NT2/D1 (cell line): Measurements from ENCODE around the gene UQCRC2.

Experiments used
- DNase-seq: peaks from one replicate; pipeline ENCODE4 v3.0.0-alpha.2; 2011; ENCODE audit warnings: low read depth, low spot score
- H3K27me3 ChIP-seq: 2 replicates; pipeline ENCODE4 v1.6.0; 2011; ENCODE audit warnings: mild to moderate bottlenecking; ENCODE audit not compliant: insufficient read length, insufficient read depth
- H3K36me3 ChIP-seq: 2 replicates; pipeline ENCODE4 v1.6.1; 2011; ENCODE audit warnings: mild to moderate bottlenecking, low read length, mixed read lengths; ENCODE audit not compliant: insufficient read depth, insufficient read length
- H3K4me1 ChIP-seq: 2 replicates; pipeline ENCODE4 v1.5.1; 2011; ENCODE audit not compliant: insufficient read depth, insufficient read length
- H3K4me3 ChIP-seq: 2 replicates; pipeline ENCODE4 v1.5.1; 2011; ENCODE audit warnings: low read depth; ENCODE audit not compliant: insufficient read length
- H3K9ac ChIP-seq: 2 replicates; pipeline ENCODE4 v1.6.0; 2011; ENCODE audit warnings: low read depth; ENCODE audit not compliant: insufficient read length
- H3K9me3 ChIP-seq: 2 replicates; pipeline ENCODE4 v1.5.1; 2011; ENCODE audit warnings: mild to moderate bottlenecking, low read length; ENCODE audit not compliant: insufficient read depth
- SUZ12 ChIP-seq: IDR thresholded peaks from 2 replicates; pipeline ENCODE4 v1.6.1; 2011; ENCODE audit not compliant: insufficient read length, insufficient read depth; ENCODE audit errors: extremely low read depth
- YY1 ChIP-seq: IDR thresholded peaks from 2 replicates; pipeline ENCODE4 v1.6.1; 2011; ENCODE audit not compliant: insufficient read length, insufficient read depth
- ZNF274 ChIP-seq: IDR thresholded peaks from 2 replicates; pipeline ENCODE4 v1.6.1; 2011; ENCODE audit warnings: mild to moderate bottlenecking, low read depth, low read length

The UQCRC2 gene

DNA sequence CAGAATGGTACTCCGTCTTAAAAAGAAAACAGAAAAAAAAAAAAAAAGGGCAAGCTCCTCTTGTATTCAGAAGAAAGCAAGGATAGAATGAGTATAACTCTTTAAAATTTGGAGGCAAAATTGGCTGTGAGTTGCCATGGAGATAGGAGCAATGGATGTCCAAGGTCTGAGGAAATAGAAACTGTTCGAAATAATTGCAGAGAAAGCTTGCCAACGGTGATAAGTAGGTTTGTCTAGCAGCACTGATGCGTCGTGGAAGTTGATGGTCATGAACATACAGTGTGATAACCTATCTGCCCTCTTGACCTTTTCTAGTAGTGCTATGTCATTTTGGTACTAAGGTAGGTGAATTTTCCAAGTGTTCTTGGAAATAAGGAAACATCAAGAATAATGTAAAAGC is 57.7 kb downstream of the UQCRC2 start:
- peaks cover 3% of the 10 kb centered on the region for H3K4me1 ChIP-seq
- no peaks in the 10 kb centered on the region for H3K36me3 ChIP-seq
- TF ChIP-seq YY1 = no peak
- no peak for TF ChIP-seq ZNF274
- TF ChIP-seq SUZ12 = no peak

DNA sequence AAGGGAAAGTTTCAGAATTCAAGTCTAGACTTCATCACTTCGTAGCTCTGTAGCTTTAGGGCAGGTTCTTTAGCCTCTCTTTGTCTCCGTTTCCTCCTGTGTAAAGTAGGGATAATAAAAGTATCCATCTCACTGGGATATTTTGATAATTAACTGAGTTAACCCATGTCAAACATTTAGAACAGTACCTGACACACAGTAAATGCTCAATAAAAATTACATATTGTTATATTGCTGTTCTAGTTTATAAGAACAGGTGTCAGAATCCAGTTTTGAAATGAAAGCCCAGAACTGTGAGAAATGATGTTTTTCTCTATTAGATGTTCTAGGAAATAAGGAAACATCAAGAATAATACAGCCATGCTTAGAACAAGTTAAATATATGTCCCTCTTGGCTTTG is 59.1 kb downstream of the UQCRC2 start:
- H3K9me3 ChIP-seq = no peaks in the 10 kb centered on the region
- no peak overlapping the region for H3K4me3 ChIP-seq
- no peaks in the 10 kb centered on the region for H3K4me1 ChIP-seq
- H3K27me3 ChIP-seq = peaks cover 14% of the 10 kb centered on the region
- no peaks in the 10 kb centered on the region for H3K36me3 ChIP-seq
- no peak overlapping the region for H3K9ac ChIP-seq
- DNase-seq = no peak
- TF ChIP-seq ZNF274 (no peak), YY1 (no peak), SUZ12 (no peak)

More for the DNA sequence above, 57.7 kb downstream of the UQCRC2 start:
- Histone ChIP-seq H3K9ac (no peak overlapping the region), H3K9me3 (no peaks in the 10 kb centered on the region), H3K4me3 (no peak overlapping the region), H3K27me3 (peaks cover 26% of the 10 kb centered on the region)
- DNase-seq = no peak

DNA sequence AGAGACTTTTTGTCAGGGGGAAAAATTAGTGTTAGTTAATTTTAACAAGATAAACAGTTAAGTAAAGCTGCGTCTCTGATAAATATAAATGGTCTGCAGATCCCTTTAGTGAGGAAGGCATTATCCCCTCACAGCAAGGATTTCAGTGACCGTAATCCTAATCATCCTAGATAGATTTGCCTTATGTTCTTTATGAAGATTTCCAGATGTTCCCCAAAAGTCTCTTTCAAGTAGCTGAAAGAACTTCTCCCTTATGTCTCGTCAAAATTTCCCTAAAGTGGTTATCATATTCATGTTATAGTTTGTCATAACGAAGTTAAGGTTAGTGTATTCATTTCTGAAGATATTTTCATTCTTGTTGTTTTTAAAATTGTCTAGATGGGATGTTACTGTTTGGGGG is 60.3 kb downstream of the UQCRC2 start:
- H3K9me3 ChIP-seq = no peaks in the 10 kb centered on the region
- no peak for TF ChIP-seq ZNF274
- no peak for TF ChIP-seq YY1
- no peak for TF ChIP-seq SUZ12
- H3K27me3 ChIP-seq = peaks cover 10% of the 10 kb centered on the region
- no peaks in the 10 kb centered on the region for H3K36me3 ChIP-seq
- H3K9ac ChIP-seq = no peak overlapping the region
- no peak for DNase-seq
- no peak overlapping the region for H3K4me3 ChIP-seq
- H3K4me1 ChIP-seq = no peaks in the 10 kb centered on the region

DNA sequence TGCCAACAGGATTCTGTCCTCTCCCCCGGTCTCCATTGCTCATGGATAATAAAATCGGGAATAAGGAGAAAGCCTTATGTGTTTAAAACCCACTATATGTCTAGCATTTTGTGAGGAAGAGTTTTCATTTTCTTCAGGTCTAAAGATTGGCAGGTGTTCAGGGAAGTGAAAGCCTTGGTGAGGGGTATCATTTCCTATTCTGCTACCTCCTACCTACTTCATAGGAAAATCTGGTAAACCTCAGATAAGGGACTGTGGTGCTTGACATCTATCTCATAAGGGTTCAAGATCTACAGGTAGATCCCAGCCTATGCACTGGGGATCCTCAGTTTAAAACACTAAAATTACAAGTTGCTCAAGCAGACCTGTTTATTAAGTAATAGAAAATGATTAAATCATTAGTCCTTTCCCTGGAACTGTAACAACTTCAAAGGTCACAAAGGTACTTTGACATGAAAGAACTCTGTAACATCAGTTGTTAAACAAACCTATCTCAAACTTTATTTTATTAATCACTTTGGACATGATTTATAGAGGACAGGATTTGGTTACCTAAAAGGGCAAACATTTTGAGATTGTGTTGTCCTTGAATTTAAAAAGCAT is 61.2 kb downstream of the UQCRC2 start:
- Histone ChIP-seq H3K4me3 (no peak overlapping the region), H3K4me1 (no peaks in the 10 kb centered on the region), H3K27me3 (peaks cover under 1% of the 10 kb centered on the region), H3K36me3 (no peaks in the 10 kb centered on the region), H3K9me3 (no peaks in the 10 kb centered on the region), H3K9ac (no peak overlapping the region)
- TF ChIP-seq SUZ12 (no peak), ZNF274 (no peak), YY1 (no peak)
- DNase-seq = no peak

DNA sequence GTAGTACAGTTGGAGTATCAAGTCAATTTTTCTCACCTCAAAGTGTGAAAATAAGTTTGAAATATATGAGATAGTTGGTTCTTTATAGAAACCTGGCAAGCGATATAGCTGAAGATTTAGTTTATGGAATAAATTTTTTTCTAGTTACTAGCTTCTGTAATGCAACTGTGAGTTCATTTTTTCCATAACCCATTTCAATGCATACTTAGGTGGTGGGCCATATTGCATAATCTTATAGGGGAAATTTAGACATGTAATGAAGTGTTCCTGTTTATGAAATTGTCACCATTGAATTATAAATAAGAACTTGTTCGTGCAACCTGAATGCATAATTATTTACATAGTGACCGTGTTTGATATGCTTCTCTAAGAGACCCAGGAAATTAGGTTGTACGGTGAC is 63.8 kb downstream of the UQCRC2 start:
- H3K27me3 ChIP-seq = no peaks in the 10 kb centered on the region
- DNase-seq = no peak
- H3K36me3 ChIP-seq = no peaks in the 10 kb centered on the region
- H3K9ac ChIP-seq = no peak overlapping the region
- H3K4me3 ChIP-seq = no peak overlapping the region
- H3K9me3 ChIP-seq = no peaks in the 10 kb centered on the region
- H3K4me1 ChIP-seq = no peaks in the 10 kb centered on the region
- TF ChIP-seq SUZ12 (no peak), YY1 (no peak), ZNF274 (no peak)

DNA sequence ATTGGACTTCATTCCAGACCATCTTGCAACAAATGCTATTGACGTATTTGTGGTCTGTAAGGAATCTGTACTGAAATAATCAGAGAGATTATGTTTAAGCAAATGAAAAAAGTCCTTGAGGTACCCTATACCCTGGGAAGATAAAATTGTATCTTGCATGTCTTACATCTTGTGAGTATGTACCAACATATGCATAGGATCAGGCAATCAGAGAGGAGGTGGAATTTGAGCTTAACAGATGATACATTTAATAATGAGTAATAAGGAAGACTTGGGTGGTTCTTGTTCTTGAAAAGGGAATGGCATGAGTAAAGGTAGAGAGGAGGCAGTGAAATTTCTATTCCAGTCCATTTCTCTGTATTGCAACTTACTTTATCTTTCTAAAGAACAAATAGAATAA is 65.4 kb downstream of the UQCRC2 start:
- Histone ChIP-seq H3K4me3 (no peak overlapping the region), H3K27me3 (no peaks in the 10 kb centered on the region), H3K36me3 (no peaks in the 10 kb centered on the region), H3K9me3 (no peaks in the 10 kb centered on the region), H3K4me1 (no peaks in the 10 kb centered on the region), H3K9ac (no peak overlapping the region)
- DNase-seq = no peak
- TF ChIP-seq ZNF274 (no peak), SUZ12 (no peak), YY1 (no peak)

DNA sequence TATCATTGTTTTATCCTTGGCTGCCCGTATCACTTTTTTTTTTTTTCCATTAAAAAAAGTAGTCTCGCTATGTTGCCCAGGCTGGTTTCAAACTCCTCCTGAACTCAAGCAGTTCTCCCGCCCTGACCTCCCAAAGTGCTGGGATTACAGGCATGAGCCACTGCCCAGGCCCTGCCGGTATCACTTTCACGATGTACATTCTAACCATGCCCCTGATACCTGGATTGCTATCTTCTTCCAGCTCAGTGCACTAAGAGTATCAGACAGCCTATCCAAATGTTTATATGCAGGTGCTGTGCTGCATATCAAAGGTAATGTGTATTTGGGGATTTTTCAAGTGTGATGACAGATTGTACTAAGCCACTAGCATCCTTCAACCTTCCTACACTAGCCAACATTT is 69.0 kb downstream of the UQCRC2 start:
- Histone ChIP-seq H3K9me3 (no peaks in the 10 kb centered on the region), H3K4me1 (no peaks in the 10 kb centered on the region), H3K36me3 (no peaks in the 10 kb centered on the region), H3K27me3 (no peaks in the 10 kb centered on the region), H3K9ac (no peak overlapping the region), H3K4me3 (no peak overlapping the region)
- no peak for TF ChIP-seq ZNF274
- no peak for TF ChIP-seq YY1
- no peak for TF ChIP-seq SUZ12
- DNase-seq = no peak
